GM12878 (cell line): ENCODE data around the gene TARP.

Experiments
- BHLHE40 ChIP-seq, 2 experiments: fragments of 450-650 bp in 1 of 2; IDR thresholded peaks; 2 replicates each; pipeline ENCODE4 v1.6.1; 2011 to 2017; ENCODE audit warnings: low read depth in 2 of 2, borderline replicate concordance in 1 of 2, improper control_type of control experiment in 1 of 2, low read length in 1 of 2, mild to moderate bottlenecking in 1 of 2
- ETV6 ChIP-seq, 2 experiments: fragments of 450-650 bp in 1 of 2; IDR thresholded peaks in 1 of 2; conservative IDR thresholded peaks in 1 of 2; 2 replicates each; pipeline ENCODE4 v1.6.1; 2014; ENCODE audit warnings: antibody characterized with exemption in 1 of 2, borderline replicate concordance in 1 of 2, low read depth in 1 of 2, mild to moderate bottlenecking in 1 of 2, moderate library complexity in 1 of 2
- KDM1A ChIP-seq: fragments of 200-600 bp; sonication (generic); IDR thresholded peaks from 2 replicates; pipeline ENCODE4 v1.6.1; 2016; ENCODE audit warnings: borderline replicate concordance
- NFYB ChIP-seq: IDR thresholded peaks from 2 replicates; pipeline ENCODE4 v1.6.1; 2011; ENCODE audit warnings: low read depth, mild to moderate bottlenecking, low read length, improper control_type of control experiment, moderate library complexity; ENCODE audit not compliant: insufficient read depth
- PAX8 ChIP-seq: fragments of 450-650 bp; IDR thresholded peaks from 2 replicates; pipeline ENCODE4 v1.6.1; 2017; ENCODE audit warnings: mild to moderate bottlenecking, moderate library complexity
- POLR2AphosphoS5 ChIP-seq: IDR thresholded peaks from 2 replicates; pipeline ENCODE4 v1.6.1; 2011; ENCODE audit warnings: mild to moderate bottlenecking, low read length, inconsistent platforms
- ZNF384 ChIP-seq: IDR thresholded peaks from 2 replicates; pipeline ENCODE4 v1.6.1; 2012; ENCODE audit warnings: low read depth, mild to moderate bottlenecking, low read length, improper control_type of control experiment, borderline replicate concordance
- TF ChIP-seq, protein P1 (sequence below): fragments of 450-650 bp; formaldehyde crosslinking; IDR thresholded peaks from 2 replicates; pipeline ENCODE4 v1.5.0; 2022; ENCODE audit warnings: mild to moderate bottlenecking, missing genetic modification characterization
- TF ChIP-seq, protein P2 (sequence below), 3 experiments: IDR thresholded peaks in 2 of 3; conservative IDR thresholded peaks in 1 of 3; 2 replicates each; pipeline ENCODE4 v1.5.1; 2011; ENCODE audit warnings: low read depth in 3 of 3, low read length in 3 of 3, mild to moderate bottlenecking in 3 of 3, control low read depth in 2 of 3, moderate library complexity in 2 of 3, inconsistent platforms in 1 of 3, mixed read lengths in 1 of 3; ENCODE audit not compliant: control insufficient read depth in 2 of 3, insufficient read depth in 1 of 3; ENCODE audit errors: extremely low read depth in 1 of 3

Gene TARP

DNA sequence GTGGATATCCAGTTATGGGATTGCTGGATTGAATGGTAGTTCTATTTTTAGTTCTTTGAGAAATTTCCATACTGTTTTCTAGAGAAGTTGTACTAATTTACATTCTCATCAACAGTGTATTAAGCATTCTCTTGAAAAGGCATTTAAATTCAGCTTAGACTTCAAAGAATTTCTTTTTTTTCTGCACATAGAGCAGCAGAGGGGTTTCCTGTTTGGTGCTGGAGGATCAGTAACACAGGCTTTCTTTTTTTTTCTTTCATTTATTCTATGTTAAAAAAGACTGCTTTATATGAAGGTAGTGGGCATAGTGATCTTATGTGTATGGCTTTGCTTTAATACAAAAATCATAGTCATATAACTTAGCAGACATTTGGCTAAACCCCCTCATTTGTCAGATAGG is 47.6 kb upstream of the TARP start (continued):
- no peak for TF ChIP-seq ETV6 (conservative IDR thresholded peaks at IDR 0.05 in 1 of 2, IDR thresholded peaks at IDR 0.05 in 1 of 2; ENCODE audit: borderline replicate concordance in 1 of 2, low read depth in 1 of 2)
- TF ChIP-seq, protein P1, sequence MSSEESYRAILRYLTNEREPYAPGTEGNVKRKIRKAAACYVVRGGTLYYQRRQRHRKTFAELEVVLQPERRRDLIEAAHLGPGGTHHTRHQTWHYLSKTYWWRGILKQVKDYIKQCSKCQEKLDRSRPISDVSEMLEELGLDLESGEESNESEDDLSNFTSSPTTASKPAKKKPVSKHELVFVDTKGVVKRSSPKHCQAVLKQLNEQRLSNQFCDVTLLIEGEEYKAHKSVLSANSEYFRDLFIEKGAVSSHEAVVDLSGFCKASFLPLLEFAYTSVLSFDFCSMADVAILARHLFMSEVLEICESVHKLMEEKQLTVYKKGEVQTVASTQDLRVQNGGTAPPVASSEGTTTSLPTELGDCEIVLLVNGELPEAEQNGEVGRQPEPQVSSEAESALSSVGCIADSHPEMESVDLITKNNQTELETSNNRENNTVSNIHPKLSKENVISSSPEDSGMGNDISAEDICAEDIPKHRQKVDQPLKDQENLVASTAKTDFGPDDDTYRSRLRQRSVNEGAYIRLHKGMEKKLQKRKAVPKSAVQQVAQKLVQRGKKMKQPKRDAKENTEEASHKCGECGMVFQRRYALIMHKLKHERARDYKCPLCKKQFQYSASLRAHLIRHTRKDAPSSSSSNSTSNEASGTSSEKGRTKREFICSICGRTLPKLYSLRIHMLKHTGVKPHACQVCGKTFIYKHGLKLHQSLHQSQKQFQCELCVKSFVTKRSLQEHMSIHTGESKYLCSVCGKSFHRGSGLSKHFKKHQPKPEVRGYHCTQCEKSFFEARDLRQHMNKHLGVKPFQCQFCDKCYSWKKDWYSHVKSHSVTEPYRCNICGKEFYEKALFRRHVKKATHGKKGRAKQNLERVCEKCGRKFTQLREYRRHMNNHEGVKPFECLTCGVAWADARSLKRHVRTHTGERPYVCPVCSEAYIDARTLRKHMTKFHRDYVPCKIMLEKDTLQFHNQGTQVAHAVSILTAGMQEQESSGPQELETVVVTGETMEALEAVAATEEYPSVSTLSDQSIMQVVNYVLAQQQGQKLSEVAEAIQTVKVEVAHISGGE (CRISPR knock-in tag): no peak
- TF ChIP-seq, protein P2, sequence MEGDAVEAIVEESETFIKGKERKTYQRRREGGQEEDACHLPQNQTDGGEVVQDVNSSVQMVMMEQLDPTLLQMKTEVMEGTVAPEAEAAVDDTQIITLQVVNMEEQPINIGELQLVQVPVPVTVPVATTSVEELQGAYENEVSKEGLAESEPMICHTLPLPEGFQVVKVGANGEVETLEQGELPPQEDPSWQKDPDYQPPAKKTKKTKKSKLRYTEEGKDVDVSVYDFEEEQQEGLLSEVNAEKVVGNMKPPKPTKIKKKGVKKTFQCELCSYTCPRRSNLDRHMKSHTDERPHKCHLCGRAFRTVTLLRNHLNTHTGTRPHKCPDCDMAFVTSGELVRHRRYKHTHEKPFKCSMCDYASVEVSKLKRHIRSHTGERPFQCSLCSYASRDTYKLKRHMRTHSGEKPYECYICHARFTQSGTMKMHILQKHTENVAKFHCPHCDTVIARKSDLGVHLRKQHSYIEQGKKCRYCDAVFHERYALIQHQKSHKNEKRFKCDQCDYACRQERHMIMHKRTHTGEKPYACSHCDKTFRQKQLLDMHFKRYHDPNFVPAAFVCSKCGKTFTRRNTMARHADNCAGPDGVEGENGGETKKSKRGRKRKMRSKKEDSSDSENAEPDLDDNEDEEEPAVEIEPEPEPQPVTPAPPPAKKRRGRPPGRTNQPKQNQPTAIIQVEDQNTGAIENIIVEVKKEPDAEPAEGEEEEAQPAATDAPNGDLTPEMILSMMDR (IDR thresholded peaks at IDR 0.05 in 2 of 3, conservative IDR thresholded peaks at IDR 0.05 in 1 of 3; ENCODE audit: control insufficient read depth in 2 of 3, extremely low read depth in 1 of 3, insufficient read depth in 1 of 3, low read depth in 3 of 3, low read length in 3 of 3): no peak
- TF ChIP-seq NFYB: no peak
- no peak for TF ChIP-seq PAX8
- no peak for TF ChIP-seq POLR2AphosphoS5
- no peak for TF ChIP-seq BHLHE40 (IDR thresholded peaks at IDR 0.05; ENCODE audit: borderline replicate concordance in 1 of 2, low read depth in 2 of 2, low read length in 1 of 2)
- no peak for TF ChIP-seq ZNF384
- no peak for TF ChIP-seq KDM1A
